ENCODE data around the gene PROX2.

Gene PROX2, protein sequence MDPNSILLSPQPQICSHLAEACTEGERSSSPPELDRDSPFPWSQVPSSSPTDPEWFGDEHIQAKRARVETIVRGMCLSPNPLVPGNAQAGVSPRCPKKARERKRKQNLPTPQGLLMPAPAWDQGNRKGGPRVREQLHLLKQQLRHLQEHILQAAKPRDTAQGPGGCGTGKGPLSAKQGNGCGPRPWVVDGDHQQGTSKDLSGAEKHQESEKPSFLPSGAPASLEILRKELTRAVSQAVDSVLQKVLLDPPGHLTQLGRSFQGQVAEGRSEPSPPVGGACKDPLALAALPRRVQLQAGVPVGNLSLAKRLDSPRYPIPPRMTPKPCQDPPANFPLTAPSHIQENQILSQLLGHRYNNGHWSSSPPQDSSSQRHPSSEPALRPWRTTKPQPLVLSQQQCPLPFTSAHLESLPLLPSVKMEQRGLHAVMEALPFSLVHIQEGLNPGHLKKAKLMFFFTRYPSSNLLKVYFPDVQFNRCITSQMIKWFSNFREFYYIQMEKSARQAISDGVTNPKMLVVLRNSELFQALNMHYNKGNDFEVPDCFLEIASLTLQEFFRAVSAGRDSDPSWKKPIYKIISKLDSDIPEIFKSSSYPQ

DNA sequence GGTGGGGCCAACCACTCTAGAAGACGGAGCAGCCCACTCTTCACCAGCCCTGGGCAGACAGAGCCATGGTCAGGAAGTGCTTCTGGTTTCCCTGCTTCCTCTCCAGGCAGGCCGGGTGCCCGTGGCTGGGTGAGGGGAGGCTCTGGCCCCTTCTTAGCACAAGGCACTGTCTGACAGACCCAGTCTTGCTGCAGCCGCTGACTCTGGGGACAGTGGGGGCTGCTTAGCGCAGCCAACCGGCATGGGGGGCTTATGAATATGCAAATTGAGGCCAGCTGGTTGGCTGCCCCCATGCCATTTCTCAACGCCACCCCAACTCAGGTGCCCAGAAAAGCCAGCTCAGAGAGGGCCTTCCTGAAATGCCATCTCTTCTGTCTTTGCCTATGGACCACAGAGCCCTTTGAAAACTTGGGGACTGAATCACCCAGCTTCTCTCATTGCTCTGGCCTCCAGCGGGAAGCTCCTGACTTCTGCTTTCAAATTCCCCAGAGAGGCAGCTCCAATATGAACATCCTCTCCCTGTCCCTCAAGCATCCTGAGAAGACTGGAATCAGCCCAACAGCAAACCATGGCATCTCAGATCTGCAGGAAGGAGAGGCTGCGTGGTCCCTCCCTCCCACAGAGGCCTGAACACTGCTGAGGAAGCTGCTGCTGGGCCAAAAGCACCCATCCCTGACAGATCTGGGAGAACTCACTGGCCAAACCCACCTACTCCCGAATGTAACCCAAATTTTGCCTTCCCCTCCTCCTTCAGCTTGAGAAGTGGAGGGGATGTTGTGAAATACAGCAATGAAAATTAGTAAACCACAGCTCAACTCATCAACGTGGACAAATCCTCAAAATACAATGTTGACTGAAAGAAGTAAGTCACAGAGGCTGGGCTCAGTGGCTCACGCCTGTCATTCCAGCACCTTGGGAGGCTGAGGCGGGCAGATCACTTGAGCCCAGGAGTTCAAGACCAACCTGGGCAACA is at the start of gene PROX2:
Gene PROX2, minus strand, starts transcription at position 205 of the 973 bp plus-strand sequence. CDS start 12,311 bp downstream, outside the sequence.
- no peak for FAIRE-seq

DNA sequence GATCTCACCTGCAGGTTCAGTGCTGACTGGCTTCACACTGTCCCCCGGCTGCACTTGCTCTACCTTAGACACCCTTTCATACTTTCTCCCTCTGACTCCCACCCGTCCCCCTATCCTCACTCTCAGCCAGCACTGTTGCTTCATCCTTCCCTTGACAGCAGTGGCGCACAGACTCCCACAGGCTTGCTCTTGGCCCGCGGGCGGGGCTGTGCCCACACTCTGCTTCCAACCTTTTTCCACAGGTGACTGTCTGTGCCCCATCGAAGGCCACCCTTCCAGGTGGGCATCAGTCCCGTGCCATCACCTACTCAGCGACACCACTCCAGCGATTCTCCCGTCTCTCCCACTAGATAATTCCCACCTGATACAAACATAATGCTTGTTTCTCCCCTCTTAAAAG is 48.1 kb upstream of the PROX2 start:
- no peak for FAIRE-seq

DNA sequence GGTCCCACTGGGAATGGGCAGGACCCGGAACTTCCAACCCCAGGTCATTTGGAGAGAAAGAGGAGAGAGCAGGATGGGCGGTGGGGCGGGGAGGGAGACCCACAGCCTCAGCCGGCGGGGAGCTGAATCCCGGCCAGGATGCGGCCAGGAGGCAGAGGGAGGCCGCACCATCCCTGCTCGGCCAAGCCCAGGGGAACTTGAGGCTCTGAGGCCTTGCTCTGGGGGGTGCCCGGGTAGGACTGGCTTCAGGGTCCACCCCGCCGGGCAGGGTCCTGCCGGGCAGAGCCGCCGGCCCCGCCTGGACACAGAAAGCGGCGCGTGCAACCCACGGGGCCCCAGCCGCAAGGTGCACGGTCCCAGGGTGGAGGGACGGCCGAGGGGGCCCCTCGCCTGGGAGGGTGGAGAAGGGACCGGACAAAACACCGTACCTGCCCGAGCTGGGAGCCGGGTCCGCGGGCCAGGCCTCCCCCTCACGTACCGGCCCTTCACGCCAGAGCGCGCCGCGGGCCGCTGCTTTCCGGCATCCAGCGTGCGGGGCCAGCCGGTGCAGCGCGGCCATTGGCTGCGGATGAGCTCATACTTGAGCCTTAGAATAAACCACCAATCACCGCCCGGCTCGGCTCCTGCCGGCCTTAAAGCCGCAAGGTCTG is 46.9 kb upstream of the PROX2 start, which contains the start of gene RPS6KL1:
Gene RPS6KL1, minus strand, starts transcription at position 509 of the 650 bp plus-strand sequence. CDS start 1,719 bp downstream, outside the sequence.
- peak; percentile 34 for FAIRE-seq

DNA sequence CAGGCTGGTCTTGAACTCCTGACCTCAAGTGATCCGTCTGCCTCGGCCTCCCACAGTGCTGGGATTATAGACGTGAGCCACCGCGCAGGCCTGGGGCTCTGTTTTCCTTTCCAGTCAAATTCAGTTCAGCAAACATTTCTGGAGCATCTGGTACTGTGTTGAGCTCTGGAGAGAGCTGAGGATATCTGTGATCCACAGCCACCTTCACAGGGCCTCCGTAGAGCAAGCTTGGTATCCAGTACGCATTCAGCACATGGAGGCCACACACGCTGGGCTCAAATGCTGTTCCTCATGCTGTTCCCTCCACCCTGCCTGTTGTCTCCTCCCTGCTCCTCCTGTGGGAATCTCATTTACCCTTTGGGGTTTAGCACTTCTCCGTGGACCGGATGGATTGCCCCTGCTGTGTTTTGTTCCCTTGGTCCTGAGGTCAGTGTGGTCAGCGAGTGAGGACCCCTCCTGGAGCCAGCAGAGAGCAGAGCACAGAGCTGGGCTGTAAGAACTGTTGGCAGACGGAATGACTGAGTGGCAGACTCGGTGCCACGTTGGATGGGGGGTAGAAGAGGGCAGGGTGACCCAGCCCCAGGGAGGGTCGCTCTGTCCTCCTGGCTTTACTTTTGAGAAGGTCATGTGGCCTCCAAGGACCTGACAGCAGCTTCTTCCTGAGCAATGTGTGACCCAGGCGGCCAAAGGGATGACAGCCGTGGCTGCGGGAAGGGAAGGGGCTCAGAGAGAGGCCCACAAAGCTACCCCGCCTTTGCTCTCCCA is 46.2 kb upstream of the PROX2 start:
- FAIRE-seq = no peak

DNA sequence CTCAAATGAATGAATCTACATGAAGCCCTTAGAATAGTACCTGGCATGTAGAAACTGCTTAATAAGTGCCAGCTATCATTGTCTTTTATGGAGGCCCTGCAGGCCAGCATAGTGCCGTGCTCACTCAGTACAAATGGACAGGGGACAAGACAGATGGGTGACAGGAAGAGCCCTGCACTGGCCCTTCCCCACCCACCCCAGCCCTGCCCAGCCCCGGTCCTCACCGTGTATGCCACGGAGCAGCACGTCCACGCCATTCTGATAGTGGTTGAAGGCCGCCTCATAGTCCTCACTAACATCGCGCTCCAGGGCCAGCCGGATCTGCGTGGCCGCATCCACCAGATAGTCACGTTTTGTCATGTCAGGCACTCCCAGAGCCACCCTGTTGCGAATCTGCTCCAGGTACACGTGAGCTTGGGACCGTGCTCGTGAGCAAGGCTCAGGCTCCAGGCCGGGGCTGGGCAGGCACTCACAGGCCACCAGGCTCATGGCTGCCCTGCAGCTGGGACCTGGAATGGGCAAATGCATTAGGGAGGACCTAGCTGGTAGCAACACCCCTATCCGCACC is 45.2 kb upstream of the PROX2 start:
- FAIRE-seq = no peak

DNA sequence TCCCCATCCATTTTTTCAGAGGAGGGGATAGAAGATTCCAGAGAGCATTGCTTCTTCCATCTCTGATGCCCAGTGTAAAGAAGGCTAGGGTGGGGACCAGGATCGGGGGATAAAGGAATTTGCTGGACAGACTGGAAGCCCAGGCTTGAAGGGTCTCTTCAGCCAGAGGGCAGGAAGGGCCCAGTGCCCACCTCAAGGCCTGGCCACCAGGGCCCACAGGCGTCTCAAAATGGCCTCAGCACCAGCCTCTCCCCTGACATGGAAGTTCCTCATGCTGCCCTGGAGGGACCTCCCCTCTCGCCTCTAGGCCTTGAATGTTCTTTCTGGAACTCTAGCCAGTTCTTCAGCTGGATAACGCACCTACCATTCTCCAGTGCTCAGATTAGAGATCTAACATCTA is 44.3 kb upstream of the PROX2 start:
- no peak for FAIRE-seq

DNA sequence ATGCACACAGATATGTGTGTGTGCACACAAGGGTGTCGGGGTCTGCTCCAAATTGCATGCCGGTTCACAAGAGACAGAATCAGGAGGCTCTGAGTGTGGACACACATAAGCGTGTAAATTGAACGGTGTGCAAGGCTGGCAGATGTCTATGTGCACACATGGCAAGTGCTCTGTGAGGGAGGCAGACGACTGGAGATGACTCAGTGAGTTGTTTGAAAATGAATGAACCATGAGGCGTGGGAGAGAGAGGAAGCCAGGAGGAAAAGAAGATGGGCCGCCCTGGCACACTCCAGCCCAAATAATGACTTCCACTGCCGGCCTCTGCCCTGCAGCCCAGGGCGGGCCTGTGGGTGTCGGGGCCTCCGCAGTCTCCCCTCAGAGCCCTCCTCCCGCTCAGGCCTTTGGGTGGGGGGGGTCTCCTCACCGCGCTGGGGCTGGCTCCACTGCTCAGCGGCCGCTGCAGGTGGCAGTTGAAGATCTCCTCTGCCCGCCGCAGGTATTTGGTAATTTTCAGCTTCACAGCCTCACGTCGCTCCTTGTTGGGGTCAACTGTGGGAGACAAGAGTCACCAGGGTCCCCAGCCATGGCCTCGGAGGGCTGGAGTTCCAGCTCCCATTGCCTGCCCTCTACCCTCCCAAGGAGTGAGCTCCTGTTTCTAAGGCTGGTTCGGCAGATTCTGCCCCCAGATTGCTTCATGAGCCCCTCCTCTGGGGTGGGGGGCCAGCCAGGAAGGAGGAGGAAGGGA is 43.6 kb upstream of the PROX2 start:
- FAIRE-seq = no peak

DNA sequence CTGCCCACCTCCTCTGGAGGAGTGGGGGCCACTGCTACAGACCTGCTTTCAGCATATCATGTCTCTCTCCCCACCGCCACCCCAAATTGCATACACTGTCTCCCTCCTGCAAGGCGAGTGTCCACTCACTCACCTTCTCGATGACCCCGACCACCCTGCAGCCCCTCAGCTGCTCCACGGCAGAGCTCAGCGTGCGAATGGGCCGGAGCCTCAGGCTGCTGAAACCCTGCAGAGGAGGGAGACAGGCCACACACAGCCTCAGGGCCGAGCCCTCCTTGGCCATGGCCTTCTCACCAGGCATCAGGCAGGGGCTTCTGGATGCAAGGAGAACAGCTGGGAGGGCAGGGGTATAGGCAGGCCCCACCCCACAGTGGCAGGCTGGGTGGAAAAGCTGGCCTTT is 42.4 kb upstream of the PROX2 start:
- no peak for FAIRE-seq

DNA sequence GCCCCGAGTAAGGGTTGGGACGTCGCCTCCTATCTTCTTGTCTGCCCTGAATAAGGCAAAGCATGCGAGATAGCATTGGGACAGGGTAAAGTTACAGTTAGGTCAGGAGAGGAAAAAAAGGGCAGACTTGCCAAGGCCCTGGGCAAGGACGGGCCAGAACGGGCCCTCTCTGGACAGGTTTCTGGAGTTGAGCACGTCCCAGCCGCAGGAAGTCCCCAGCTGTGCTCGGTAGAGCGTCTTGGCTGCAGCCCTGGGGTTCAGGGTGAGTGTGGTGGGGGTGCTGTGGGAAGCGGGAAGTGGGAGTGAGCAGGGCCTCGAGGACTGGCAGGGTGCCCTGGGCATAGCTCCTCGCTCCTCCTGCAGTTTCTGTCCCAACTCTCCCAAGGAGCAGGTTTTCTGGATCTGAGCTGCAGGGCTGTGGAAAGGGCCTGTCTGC is 41.7 kb upstream of the PROX2 start:
- FAIRE-seq = no peak

DNA sequence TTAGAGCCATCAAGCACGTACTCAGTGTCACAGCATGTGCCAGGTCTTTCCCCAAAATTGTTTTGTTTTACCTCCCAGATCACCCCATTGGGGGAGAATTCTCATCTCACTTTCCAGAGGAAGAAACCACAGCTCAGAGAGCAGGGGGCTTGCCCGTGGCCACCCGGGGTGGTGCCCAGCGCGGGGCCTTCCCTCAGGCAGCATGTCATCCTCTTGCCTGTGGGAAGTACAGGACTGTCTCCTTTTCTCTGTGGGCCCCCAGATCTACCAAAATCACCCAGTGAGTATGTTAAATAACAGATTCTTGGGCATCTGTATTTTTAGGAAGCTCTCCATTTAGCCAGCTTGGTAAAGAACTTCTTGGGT is 41.2 kb upstream of the PROX2 start:
- FAIRE-seq = no peak

DNA sequence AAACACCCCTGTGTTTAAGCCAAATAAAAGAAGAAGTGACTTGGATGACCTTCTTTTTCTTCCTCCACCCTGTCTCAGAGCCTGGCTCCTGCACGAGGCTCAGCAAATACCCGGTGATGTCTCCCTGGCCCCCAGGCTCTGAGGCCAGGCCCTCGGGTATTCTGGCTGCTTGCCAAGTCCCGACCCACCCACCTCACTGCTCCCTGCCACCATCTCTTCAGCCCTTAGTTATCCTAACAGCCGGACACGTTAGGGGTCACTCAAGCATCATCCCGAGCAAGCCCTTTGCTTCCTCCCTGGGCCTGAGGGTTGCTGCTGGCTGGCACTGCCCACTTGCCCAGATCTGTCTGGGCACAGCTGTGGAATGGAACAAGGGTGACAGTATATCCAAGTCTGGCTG is 39.9 kb upstream of the PROX2 start:
- FAIRE-seq = no peak

DNA sequence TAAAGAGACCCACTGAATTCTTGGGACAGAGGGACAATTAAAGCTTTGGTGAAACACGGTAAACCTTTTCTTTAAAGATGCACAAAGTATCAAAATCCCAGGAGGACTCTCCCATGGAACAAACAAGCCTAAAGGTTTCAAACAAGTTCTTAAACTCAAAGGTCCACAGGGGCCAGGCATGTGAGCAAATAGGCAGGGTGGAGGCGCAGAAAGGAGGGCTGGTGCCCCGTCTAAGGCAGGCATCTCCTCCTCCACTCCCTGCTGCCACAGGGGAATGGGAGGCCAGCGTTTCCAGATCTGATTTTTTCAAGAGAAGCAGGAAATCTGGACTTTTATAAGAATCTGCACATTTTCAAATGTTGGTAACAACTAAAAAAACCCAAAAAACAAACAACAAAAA is 39.5 kb upstream of the PROX2 start:
- no peak for FAIRE-seq

DNA sequence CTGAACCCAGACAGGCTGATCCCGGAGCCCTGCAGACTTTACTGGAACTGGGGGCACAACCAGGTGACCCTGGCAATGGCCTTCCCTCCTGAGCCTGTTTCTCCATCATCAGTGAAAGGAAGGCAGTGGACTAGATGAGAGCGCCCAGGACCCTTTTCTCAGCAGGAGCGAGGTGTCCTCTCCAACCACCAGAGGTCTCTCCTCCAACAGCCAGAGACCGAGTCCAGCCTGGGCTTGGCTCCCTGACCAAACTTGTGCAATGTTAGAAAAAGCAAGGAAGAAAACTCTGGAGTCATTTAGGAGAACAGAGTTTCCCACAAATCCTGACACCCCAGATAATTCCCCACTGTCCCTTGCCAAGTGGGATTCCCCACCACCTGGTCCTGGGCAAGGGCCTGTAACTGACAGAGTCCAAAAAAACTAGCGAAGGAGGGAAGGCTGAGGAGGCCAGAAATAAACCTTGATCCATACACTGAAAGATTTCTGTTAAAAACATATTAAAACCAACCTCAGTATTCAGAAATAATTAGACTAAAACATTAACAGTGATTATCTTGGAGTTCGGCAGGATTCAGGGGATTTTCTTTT is 38.1 kb upstream of the PROX2 start:
- peak; percentile 92 for FAIRE-seq

DNA sequence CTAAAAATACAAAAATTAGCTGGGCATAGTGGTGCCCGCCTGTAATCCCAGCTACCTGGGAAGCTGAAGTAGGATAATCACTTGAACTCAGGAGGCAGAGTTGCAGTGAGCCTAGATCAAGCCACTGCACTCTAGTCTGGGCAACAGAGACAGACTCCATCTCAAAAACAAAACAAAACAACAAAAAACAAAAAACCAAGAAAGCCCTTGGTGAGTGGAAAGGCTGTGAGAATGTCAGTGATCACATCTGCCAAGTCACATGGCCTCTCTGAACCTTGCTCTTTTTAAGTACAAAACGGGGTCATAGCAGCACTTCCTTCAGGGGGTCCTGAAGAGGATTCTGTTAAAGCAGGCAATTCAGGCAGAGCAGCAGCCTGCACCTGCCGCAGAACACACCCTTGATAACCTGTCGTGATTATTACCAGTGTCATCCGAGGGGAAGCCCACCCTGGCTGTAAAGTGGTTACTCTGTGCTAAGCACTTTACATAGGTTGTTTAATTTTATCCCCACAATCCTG is 37.5 kb upstream of the PROX2 start:
- no peak for FAIRE-seq

DNA sequence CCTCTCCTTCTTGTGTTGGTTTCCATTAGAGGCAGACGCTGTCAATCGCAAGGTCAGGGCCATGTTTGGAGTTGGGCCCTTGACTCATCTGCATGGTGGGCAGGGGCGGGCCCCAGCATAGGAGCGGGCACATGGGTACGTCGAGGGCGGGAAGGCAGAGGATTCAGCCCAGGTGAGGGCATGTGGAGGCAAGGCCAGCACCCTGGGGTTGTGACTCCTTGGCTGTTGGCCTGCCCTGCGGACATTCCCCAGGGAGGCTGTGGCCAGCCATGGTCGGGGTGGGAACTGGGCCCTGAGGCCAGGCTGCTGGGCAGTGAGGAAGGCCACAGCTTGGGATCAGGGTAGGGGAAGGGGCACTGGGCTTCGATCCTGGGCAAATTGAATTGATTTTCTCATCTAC is 36.9 kb upstream of the PROX2 start:
- no peak for FAIRE-seq

DNA sequence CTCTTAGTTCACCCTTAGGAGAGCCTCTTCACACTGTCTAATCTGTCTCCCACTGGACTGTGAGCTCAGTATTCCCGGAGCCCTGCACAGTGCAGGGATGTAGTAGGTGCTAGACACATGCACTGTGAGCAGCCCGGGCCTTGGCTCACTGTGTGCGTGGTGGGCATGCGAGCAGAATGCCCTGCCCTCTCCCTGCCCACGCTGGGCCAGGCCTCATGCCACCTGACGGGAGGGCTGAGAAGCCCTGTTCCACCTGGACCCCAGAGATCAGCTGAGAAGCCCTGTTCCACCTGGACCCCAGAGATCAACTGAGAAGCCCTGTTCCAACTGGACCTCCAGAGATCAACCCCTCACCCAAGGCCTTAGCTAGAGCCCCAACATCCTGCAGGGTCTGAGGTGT is 36.2 kb upstream of the PROX2 start:
- FAIRE-seq = no peak

DNA sequence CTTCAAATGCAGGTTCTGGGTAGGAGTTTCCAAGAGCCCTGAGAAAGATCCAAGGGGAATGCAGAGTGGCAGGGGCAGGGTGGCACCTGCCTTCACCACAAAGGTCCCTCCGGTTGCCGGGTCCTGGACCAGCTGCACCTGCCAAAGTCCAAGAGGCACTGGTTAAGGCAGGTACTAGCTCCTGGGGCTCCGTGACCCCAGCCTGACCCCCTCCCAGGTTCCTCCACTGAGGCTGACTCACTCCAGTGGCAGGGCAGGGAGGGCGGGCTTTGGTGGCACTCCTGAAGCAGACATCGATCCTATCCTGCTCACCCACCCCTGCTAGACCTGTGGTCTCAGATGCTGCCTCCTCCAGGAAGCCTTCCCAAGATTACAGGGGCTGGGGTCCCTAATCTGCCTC is 35.8 kb upstream of the PROX2 start:
- no peak for FAIRE-seq

DNA sequence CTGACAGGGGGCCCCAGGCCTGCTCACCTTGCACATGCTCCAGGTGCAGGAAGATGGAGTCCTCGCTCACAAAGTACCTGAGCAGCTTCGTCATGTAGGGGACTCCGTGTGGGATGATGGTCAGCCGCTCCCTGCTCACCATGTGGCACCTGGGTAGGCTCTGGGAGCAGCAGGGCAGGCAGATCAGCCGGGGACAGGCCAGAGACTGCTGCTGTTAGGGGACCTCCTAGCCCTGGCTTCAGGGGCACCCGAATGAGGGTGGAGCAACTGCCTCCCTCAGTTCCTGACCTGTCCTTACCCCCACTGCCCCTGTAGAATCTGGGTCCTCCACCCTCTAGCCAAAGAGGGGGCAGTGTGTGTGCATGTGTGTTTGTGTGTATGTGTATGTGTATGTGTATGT is 35.3 kb upstream of the PROX2 start:
- no peak for FAIRE-seq

DNA sequence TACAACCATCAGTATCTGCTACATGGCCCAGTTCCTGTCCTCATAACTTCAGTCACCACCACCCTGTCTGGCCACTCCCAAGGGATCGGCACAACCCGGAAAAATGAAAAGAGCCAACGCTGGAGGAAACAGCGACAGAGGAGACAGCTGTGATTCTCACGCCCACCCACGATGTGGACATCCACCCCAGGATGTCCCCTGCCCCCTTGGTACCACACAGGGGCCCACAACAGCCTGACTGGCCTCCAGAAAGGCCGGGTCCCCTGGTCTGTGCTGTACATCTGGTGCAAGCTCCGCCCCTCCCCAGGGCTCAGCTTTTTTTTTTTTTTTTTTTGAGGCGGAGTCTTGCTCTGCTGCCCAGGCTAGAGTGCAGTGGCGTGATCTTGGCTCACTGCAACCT is 34.6 kb upstream of the PROX2 start:
- no peak for FAIRE-seq

DNA sequence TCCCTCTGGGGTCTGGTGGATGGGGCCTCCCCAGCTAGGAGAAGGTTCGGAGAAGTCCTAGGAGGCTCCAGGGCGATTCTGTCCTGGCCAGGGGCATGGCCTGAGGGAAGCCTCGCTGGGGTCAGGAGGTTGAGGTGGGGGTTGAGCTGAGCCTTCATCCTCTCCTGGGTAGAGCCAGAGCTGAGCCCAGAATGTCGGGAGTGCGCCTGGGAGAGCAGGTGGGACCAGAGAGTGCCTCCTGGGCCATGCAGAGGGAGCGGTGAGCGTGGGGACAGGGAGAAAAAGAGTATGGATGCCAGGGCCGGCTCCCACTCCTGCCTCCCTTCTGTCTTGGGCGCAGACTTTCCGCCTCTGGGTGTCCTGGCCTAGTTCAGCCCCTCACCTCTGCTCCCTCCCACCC is 34.0 kb upstream of the PROX2 start:
- FAIRE-seq = no peak
